ENCODE data around the gene RTRAF. TPM values are rescaled to one million over a fixed set of nuclear protein-coding genes. Genes with fewer than 3 reads are reported as not detected.
A peak's percentile ranks its signal among the peaks of the same experiment; 100 is the strongest.

RTRAF gene
- total and polyA plus RNA-seq, 2 donors (not counting 3 experiments of a cell fraction or from before 2014, with no cell fraction given) = 64.0 to 237 TPM

DNA sequence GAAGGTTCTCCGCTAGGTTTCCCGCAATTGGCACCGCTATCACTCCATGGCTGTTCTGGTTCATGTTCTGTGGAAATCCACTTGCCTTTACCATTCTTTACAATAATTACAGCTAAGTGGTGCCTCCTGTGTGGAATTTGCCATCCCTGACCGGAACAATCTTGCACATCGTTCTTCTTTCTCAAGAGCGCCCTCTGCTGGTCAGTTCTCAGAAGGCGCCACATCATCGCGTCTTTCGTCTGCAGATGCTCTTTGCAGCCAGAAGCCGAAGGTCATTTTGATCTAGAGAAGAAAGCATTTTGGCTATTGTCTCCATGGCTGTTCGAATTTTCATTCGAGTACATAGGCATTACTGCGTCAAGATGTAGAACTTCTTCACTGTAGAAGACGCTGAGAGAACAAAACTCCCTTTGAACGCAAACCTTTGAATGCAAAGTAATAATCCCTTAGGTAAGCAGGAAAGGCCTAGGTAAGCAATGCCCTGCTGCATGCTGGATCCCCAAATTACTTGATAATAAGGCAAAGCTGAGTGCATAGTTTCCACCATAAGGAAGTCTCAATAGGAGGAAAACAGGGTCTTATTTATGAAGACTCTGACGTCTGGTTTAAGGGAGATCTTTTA lies 10.1 kb upstream of the RTRAF start:
- ChIA-PET CTCF (interaction anchor here (0.6 to 3.2 kb wide), 46 partner anchors 9 to 701 kb away, joined by 3 to 36 read pairs (median 4); partner anchors contain the start of genes GNG2 and RTRAF), POLR2A (no interaction called here)
- peak; percentile 80 for DNase-seq (ENCODE audit: low read depth, low spot score)
- H3K27me3 ChIP-seq (ENCODE audit: control insufficient read depth in 2 of 2, insufficient read depth in 2 of 2, low read length in 2 of 2) = peaks cover 22 to 34% of the 10 kb centered on the region in 2 experiments
- H2AFZ ChIP-seq (ENCODE audit: low read depth, low read length) = no peak overlapping the region
- no peaks in the 10 kb centered on the region for H3K9me3 ChIP-seq (replicated peaks; ENCODE audit: control insufficient read depth, insufficient read depth, low read length)
- H3K79me2 ChIP-seq (ENCODE audit: control insufficient read depth, insufficient read depth, low read length) = no peaks in the 10 kb centered on the region
- intact Hi-C loops (cut with micrococcal nuclease) (loop anchor here (1.0 to 5.0 kb wide), 5 partner anchors 132 to 696 kb away; no protein-coding TSS in a partner anchor), dilution Hi-C loops (cut with MboI; ENCODE audit: extremely low pct_ligation_motif_present, low sequenced_read_pairs) (no loop called here)
- BruUV-seq (replicated peaks) = no TSS peak
- H3K4me3 ChIP-seq (replicated peaks in 1 of 3; ENCODE audit: insufficient read depth in 1 of 3, low read depth in 1 of 3, low read length in 3 of 3) = no peak overlapping the region
- H3K27ac ChIP-seq (ENCODE audit: insufficient read depth, low read depth, low read length) = no peak overlapping the region
- no peaks in the 10 kb centered on the region for H3K36me3 ChIP-seq (ENCODE audit: control insufficient read depth in 2 of 2, extremely low read depth in 1 of 2, insufficient read depth in 2 of 2, low read length in 2 of 2)
- peak; percentile 97 for FAIRE-seq
- no peaks in the 10 kb centered on the region for H3K4me1 ChIP-seq (ENCODE audit: control insufficient read depth, extremely low read depth, insufficient read depth, low read length)
- no peaks in the 10 kb centered on the region for H4K20me1 ChIP-seq (replicated peaks; ENCODE audit: control insufficient read depth, extremely low read depth, insufficient read depth, low read length)
- H3K4me2 ChIP-seq (ENCODE audit: insufficient read depth, low read length) = no peak overlapping the region
- no peak overlapping the region for H3K9ac ChIP-seq (replicated peaks; ENCODE audit: extremely low read depth, insufficient read depth, low read length)
- H3K9me1 ChIP-seq (replicated peaks; ENCODE audit: control insufficient read depth, extremely low read depth, insufficient read depth, low read length) = no peaks in the 10 kb centered on the region
- no peak for TF ChIP-seq MYC (IDR thresholded peaks at IDR 0.05; ENCODE audit: low read depth, low read length)
- TF ChIP-seq, protein P1, sequence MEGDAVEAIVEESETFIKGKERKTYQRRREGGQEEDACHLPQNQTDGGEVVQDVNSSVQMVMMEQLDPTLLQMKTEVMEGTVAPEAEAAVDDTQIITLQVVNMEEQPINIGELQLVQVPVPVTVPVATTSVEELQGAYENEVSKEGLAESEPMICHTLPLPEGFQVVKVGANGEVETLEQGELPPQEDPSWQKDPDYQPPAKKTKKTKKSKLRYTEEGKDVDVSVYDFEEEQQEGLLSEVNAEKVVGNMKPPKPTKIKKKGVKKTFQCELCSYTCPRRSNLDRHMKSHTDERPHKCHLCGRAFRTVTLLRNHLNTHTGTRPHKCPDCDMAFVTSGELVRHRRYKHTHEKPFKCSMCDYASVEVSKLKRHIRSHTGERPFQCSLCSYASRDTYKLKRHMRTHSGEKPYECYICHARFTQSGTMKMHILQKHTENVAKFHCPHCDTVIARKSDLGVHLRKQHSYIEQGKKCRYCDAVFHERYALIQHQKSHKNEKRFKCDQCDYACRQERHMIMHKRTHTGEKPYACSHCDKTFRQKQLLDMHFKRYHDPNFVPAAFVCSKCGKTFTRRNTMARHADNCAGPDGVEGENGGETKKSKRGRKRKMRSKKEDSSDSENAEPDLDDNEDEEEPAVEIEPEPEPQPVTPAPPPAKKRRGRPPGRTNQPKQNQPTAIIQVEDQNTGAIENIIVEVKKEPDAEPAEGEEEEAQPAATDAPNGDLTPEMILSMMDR (IDR thresholded peaks at IDR 0.05; ENCODE audit: extremely low read depth in 1 of 2, insufficient read depth in 1 of 2, low read depth in 1 of 2, low read length in 2 of 2) = peak; percentile 82 to 90

DNA sequence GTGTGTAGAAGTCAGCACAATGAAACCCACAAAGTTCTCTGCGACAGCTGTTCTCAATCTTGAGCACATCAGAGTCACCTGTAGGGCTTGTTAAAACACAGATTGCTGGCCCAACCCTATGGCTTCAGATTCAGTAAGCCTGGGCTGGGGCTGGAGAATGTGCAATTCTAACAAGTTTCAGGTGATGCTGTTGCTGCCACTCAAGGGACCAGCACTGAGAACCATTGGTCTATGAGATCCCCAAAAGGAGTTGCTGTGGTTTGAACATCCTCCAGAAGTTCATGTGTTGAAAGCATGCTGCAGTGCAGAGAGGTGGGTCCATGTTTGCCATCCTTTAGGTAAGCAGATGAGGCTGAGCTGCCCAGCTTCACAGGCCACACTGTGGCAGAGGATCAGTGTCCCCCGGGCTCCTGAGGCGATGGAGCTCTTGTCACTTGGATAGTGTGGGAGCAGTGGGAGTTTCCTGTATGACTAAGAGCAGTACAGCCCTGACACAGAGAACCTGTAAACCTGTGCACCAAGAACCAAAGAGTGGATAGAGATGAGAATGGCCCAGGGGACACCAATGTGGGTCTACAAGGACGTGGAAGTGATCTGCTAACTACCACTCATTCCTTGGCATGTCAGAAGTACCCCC lies 8.0 kb upstream of the RTRAF start:
- H3K9me3 ChIP-seq (replicated peaks; ENCODE audit: control insufficient read depth, insufficient read depth, low read length) = no peaks in the 10 kb centered on the region
- POLR2A ChIA-PET = no interaction called here
- FAIRE-seq = no peak
- BruUV-seq (replicated peaks) = no TSS peak
- H3K4me1 ChIP-seq (ENCODE audit: control insufficient read depth, extremely low read depth, insufficient read depth, low read length) = no peaks in the 10 kb centered on the region
- CTCF ChIA-PET = interaction anchor here (1.0 to 1.5 kb wide), 5 partner anchors 9 to 202 kb away, joined by 3 to 8 read pairs (median 5); no protein-coding TSS in a partner anchor
- TF ChIP-seq MYC (IDR thresholded peaks at IDR 0.05; ENCODE audit: low read depth, low read length) (no peak), POLR2AphosphoS5 (IDR thresholded peaks at IDR 0.05; ENCODE audit: insufficient read depth, low read depth, low read length) (no peak), POLR2A (IDR thresholded peaks at IDR 0.05; ENCODE audit: low read depth, low read length) (no peak), EZH2 (IDR thresholded peaks at IDR 0.05; ENCODE audit: borderline replicate concordance, low read depth, low read length, severe bottlenecking) (no peak), GATA2 (IDR thresholded peaks at IDR 0.05; ENCODE audit: insufficient read depth, insufficient read length, low read depth, low read length) (no peak), FOS (IDR thresholded peaks at IDR 0.05; ENCODE audit: borderline replicate concordance, insufficient read depth, low read length) (no peak), JUN (IDR thresholded peaks at IDR 0.05; ENCODE audit: borderline replicate concordance, insufficient read depth, insufficient read length, low read depth) (no peak)
- TF ChIP-seq, protein P1 (IDR thresholded peaks at IDR 0.05; ENCODE audit: extremely low read depth in 1 of 2, insufficient read depth in 1 of 2, low read depth in 1 of 2, low read length in 2 of 2) = no peak
- TF ChIP-seq, protein P2, sequence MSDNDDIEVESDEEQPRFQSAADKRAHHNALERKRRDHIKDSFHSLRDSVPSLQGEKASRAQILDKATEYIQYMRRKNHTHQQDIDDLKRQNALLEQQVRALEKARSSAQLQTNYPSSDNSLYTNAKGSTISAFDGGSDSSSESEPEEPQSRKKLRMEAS (IDR thresholded peaks at IDR 0.05; ENCODE audit: insufficient read depth, insufficient read length) = no peak
- H3K4me3 ChIP-seq (replicated peaks in 1 of 3; ENCODE audit: insufficient read depth in 1 of 3, low read depth in 1 of 3, low read length in 3 of 3) = no peak overlapping the region
- H3K4me2 ChIP-seq (ENCODE audit: insufficient read depth, low read length) = no peak overlapping the region
- no peaks in the 10 kb centered on the region for H3K36me3 ChIP-seq (ENCODE audit: control insufficient read depth in 2 of 2, extremely low read depth in 1 of 2, insufficient read depth in 2 of 2, low read length in 2 of 2)
- dilution Hi-C loops (cut with MboI; ENCODE audit: extremely low pct_ligation_motif_present, low sequenced_read_pairs) (no loop called here), intact Hi-C loops (cut with micrococcal nuclease) (loop anchor here (10.0 kb wide), 1 partner anchor 327 kb away; the partner anchor contains the start of gene FRMD6)
- H3K9ac ChIP-seq (replicated peaks; ENCODE audit: extremely low read depth, insufficient read depth, low read length) = no peak overlapping the region
- peaks cover 21 to 40% of the 10 kb centered on the region in 2 experiments for H3K27me3 ChIP-seq (ENCODE audit: control insufficient read depth in 2 of 2, insufficient read depth in 2 of 2, low read length in 2 of 2)
- no peak overlapping the region for H3K27ac ChIP-seq (ENCODE audit: insufficient read depth, low read depth, low read length)
- DNase-seq (ENCODE audit: low read depth, low spot score) = no peak
- no peak overlapping the region for H2AFZ ChIP-seq (ENCODE audit: low read depth, low read length)
- H4K20me1 ChIP-seq (replicated peaks; ENCODE audit: control insufficient read depth, extremely low read depth, insufficient read depth, low read length) = no peaks in the 10 kb centered on the region
- no peaks in the 10 kb centered on the region for H3K9me1 ChIP-seq (replicated peaks; ENCODE audit: control insufficient read depth, extremely low read depth, insufficient read depth, low read length)
- no peaks in the 10 kb centered on the region for H3K79me2 ChIP-seq (ENCODE audit: control insufficient read depth, insufficient read depth, low read length)

All from endothelial cell of umbilical vein (primary cell).